NCI-H1417 treated with DMSO at 0.1 percent for 48 hours (cell line): ENCODE results near the gene C10orf67.
"Not testable (repeated sequence)": the region's sequence is repeated elsewhere in the genome, so short reads cannot be mapped to it uniquely, and the experiment has no call there.

Experiments
- DNase-seq: peaks from one replicate; lab custom pipeline; 2025; lab: John Stamatoyannopoulos, UW

C10orf67 gene

DNA sequence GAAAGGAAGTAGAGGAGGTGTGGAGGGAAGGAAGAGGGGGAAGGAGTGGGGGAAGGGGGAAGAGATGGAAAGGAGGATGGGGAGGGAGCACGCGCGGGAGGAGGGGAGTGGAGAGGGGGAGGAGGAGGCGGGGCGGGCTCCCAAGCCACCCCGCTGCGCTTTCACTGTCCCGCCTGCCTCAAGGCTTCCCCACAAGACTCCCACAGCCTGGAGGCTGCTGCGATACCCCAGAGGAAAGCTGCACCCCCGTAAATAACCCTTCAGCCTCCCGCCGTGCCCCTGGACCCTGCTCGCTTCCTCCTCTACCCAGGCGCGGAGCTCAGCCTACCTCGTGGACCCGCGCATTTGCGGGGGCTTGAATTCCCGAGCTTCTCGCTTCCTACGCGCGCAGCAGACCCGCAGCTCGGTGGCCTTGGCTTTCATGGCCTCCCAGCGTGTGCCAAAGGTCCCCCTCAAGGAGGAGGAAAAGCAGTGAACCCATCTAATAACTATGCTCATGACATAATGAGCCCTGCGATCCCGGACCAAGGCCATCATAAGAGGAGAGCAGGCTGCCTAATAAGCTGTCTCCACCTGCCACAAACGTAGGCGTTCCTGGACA is at the start of gene C10orf67:
C10orf67 (minus strand) TSS at position 557 of the 601 bp plus-strand sequence; CDS start at position 534, 23 bp downstream.
- DNase-seq = no peak

GRCh38 chr10:23391821-23392220 is 47.2 kb upstream of the C10orf67 start:
- no peak for DNase-seq

- DNase-seq = no peak
Measured at GRCh38 chr10:23390809-23391208, 46.2 kb upstream of the C10orf67 start.

DNA sequence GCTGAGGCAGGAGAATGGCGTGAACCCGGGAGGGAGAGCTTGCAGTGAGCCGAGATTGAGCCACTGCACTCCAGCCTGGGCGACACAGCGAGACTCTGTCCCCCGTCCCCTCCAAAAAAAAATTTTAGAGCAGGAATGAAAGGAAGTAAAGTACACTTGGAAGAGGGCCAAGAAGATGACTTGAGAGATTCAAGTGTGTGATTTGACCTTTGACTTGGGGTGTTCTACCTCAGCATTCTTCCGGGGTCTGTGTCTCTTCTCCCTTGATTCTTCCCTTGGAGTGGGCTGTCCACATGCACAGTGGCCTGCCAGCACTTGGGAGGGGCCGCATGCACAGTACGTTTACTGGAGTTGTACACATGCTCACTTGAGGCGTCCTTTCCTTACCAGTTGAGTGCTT is 45.8 kb upstream of the C10orf67 start:
- not testable (repeated sequence) for DNase-seq

- DNase-seq = not testable (repeated sequence)
Measured at GRCh38 chr10:23387516-23387915, 42.9 kb upstream of the C10orf67 start.

GRCh38 chr10:23386052-23386451 is 41.5 kb upstream of the C10orf67 start:
- no peak for DNase-seq

GRCh38 chr10:23384364-23384763 is 39.8 kb upstream of the C10orf67 start:
- no peak for DNase-seq

DNA sequence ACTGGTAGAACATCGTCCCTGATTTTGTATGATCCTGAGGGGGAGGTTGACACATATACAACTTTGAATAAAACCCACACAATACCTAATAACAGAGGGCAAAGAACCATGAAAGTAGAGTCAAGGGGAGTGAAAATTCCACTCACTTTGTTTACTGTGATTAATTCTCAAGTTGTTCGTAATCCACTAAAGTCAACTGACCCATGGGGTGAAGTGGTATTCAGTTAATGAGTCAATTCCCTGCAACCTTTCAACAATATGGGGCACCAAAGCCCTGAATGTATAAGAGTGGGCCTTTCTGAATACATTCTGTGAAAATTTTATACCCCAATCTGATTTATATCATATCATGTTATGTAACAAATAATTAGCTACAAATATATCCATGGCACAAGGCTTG is 39.0 kb upstream of the C10orf67 start:
- no peak for DNase-seq

DNA sequence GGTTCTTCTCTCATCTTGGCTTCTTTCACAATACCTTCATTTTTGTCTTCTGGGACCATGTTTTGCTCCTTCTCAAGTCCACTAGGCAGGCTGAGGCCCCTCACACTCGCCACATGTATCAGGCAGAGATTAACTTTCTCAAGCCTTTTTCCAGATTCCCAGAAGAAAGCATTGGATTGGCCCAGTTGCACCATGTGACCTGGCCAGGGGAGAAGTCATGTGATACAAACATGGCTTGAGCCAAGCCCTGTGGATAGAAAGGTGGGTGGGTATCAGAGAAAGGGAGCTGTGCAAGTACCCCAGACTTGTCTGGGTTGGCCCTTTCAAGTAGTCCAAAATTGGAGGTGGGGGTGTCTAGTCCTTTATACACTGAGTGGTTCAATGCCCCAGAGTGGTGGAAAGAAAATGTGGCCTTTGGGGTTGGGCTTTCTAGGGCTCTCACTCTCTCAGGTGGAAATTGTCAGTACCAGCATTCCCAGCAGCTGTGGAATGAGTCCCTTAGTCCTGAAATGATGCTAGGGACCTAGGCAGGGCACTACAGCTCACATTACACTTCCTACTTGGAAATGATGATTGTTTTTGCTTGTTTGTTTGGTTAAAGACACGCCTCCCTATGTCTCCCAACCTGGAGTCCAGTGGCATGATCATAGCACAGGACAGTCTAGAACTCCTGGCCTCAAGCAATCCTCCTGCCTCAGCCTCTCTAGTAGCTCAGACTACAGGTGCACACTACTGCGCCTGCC is 36.9 kb upstream of the C10orf67 start:
- no peak for DNase-seq

DNA sequence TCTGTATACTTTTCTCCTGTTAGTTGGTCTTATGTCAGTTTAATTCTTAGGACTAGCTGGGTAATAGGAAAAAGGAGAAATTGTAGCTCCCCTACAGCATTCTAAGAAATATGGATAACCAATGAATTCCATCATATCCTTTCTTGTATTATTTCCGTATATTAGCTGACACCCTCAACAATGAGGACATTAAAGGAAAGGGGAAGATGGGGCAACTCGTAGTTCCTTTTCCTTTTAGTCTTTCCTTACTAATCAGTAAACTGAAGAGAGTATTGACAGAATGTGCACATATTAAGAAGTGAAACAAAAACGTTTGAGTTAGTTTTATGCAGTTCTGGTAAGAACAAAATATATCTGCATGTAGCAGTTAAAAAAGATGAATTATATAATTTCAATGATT is 35.1 kb upstream of the C10orf67 start:
- no peak for DNase-seq

DNA sequence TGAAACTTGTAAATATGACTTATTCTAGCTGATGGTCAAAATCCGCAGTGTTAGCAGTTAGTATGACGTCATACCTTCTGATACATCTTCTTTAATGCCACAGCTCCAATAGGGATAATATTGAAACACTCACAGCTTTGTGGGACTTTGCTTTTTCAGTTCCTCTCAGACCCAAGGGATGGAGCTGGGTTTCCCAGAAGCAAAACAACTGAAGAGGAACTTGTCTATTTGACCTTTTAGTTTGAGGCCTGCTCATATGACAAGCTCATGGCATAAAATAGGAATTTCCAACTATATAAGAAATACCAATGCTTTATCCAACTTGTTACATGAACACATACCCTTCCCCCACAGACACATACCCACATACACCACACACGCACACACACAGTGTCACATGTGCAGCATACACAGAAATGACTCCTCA is 31.6 kb upstream of the C10orf67 start:
- DNase-seq = no peak

- DNase-seq = no peak
Measured at GRCh38 chr10:23375366-23375765, 30.8 kb upstream of the C10orf67 start.

DNA sequence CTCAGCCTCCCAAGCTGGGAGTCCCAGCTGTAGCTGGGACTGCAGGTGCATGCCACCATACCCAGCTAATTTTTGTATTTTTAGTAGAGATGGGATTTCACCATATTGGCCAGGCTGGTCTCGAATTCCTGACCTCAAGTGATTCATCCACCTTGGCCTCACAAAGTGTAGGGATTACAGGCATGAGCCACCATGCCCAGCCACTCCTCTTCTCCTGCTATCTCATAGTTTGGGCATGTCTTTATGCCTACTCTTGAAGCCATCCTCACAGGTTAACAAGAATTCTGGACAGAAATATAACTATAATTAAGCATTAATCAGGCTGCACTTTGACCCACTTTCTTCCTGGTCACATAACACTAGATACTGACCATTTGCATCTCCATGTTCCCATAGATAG is 28.6 kb upstream of the C10orf67 start:
- DNase-seq = no peak

DNA sequence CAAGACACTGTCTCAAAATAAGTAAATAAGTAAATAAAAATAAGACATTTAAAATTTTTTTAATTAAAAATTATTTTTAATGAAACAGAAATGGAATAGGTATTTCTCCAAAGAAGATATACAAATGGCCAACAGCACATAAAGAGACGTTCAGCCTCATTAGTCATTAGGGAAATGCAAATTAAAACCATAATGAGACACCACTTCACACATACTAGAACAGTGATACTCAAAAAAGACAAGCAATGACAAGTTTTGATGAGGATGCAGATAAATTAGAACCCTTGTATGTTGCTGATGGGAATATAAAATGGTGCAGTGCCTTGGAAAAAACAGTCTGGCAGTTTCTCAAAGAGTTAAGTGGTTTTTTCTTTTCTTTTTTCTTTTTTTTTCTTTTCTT is 26.5 kb upstream of the C10orf67 start:
- DNase-seq = no peak

GRCh38 chr10:23370106-23370505 is 25.5 kb upstream of the C10orf67 start:
- DNase-seq = no peak

DNA sequence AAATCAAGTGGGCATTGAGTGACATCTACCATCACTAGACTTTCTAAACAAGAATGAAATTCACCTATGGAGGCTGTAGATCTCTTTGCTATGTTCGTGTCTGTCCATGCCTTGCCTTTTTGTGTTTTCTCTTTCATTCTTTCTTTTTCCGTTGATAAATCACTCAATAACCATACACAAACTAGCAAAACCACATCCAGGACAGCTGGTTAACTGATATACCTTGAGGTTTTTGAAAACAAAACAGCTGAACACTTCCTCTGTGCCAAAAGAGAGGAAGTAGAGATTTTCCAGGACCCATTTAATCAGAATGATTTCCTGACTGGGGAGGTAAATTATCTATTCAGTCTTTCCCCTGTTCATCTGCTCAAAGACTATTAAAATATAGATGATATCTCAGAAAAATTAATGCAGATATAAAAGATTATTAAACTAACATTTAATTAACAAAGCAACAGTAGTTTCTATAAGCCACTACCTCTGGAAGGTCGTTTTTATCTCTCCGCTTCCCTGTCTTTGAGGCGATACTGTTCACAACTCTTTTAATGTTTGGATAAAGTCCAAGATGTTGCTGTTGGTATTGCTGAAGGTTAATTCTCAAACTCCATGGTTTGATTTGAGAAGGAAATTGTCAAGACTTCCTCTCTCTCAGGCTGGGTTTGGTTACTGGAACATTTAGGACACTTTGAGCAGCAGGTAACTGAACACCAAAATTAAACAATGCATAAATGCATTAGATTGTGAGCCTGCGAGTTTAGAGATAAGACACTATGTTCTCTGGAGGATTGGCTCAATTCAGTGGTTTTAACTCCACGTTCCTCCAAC is 24.4 kb upstream of the C10orf67 start:
- no peak for DNase-seq

- DNase-seq = no peak
Measured at GRCh38 chr10:23367896-23368595, 23.4 kb upstream of the C10orf67 start.

DNA sequence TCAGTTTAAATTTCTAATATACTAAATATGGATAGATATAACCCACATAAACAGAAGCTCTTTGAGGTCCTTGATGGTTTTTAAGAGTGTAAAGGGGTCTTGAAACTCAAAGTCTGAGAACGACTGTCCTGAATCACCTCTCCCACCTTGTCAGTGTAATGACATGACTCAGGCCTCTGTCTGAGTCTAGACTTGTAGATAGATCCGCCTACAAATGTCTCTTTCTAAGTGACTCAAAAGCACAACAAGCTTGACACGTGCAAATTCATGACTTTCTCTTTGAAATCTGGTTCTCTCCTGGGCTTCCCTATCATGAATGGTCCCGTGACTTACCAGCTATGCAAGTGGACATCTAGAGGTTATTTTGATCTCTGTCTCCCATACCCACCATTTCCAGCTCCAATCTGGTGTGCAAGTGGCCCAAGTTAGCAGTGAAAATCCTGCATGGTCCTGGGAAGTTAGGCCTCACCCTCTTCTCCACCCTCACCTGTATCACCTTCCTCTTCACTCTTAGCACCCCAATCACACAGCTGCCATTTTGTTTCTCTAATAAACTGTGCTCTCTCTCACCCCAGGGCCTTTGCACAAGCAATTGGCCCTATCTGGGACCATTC is 20.9 kb upstream of the C10orf67 start:
- not testable (repeated sequence) for DNase-seq

DNA sequence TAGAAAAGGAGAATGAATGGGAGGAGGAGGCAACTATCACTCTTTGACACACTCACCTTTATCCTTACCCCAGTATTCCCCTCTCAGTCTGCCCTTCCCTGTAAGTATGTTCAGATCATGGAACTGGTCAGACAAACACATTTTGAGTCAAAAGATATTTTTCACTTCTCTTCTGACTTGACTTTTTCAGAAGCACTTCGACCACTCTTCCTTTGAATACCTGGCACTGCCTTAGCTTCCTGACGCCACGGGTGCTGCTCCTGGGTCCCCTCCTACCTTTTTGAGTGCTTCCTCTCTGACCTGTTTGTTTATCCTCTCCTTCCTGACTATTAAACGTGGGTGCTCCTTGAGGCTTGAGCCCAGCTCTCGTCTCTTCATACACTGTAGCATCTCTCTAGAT is 19.8 kb upstream of the C10orf67 start:
- no peak for DNase-seq

DNA sequence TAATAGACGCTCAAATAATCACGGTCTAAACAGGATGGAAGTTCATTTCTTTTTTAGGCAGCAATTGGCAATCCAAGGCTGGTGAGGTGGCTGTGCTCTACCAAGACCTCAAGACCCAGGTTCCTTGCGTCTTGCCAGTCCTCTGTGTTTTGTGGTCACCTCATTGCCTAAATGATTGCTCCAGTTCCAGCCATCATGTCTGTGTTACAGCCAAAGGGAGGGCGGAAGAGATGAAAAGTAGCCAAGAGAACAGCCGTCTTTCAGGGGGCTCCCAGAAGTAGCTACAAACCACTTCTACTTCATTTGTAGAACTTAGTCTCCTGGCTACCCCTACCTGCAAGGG is 19.2 kb upstream of the C10orf67 start:
- DNase-seq = no peak

- DNase-seq = no peak
Measured at GRCh38 chr10:23362879-23363792, 18.5 kb upstream of the C10orf67 start.
